Glutamatergic neuron (in vitro differentiated cells): ENCODE results near the gene RAB11A. TPM values are rescaled to one million over a fixed set of nuclear protein-coding genes. Genes with fewer than 3 reads are reported as not detected.

ENCODE experiments used
- DNase-seq: peaks from one replicate; pipeline ENCODE4 v3.0.0; 2022
- H3K27ac Mint-ChIP-seq: one replicate; pipeline ENCODE4 v1.8.0; 2020; ENCODE audit warnings: mild to moderate bottlenecking, mixed read lengths, inconsistent platforms; ENCODE audit not compliant: unreplicated experiment
- H3K27me3 Mint-ChIP-seq: one replicate; pipeline ENCODE4 v1.8.0; 2020; ENCODE audit warnings: mild to moderate bottlenecking, moderate library complexity, mixed read lengths, inconsistent platforms; ENCODE audit not compliant: unreplicated experiment
- H3K36me3 Mint-ChIP-seq: one replicate; pipeline ENCODE4 v1.8.0; 2020; ENCODE audit warnings: mild to moderate bottlenecking, mixed read lengths, inconsistent platforms; ENCODE audit not compliant: unreplicated experiment
- H3K4me1 Mint-ChIP-seq: one replicate; pipeline ENCODE4 v1.8.0; 2020; ENCODE audit warnings: mild to moderate bottlenecking, low read depth, mixed read lengths, inconsistent platforms; ENCODE audit not compliant: unreplicated experiment
- H3K4me3 Mint-ChIP-seq: one replicate; pipeline ENCODE4 v1.8.0; 2020; ENCODE audit warnings: mild to moderate bottlenecking, mixed read lengths, inconsistent platforms; ENCODE audit not compliant: unreplicated experiment
- H3K9me3 Mint-ChIP-seq: one replicate; pipeline ENCODE4 v1.8.0; 2020; ENCODE audit warnings: mild to moderate bottlenecking, moderate library complexity, mixed read lengths, inconsistent platforms; ENCODE audit not compliant: unreplicated experiment
- CTCF ChIP-seq: fragments of 200-600 bp; sonication (generic); IDR thresholded peaks from one replicate; pipeline ENCODE4 v1.5.0; 2021; ENCODE audit not compliant: partially characterized antibody, unreplicated experiment
- total RNA-seq: library from RNA; stranded (reverse); fragmentation: NEBNext Ultra II Directional; extraction: Animal tissue kit (Norgen Biotek cat#: 25700); gene quantifications from one replicate; pipeline ENCODE4 v1.2.1, GENCODE V29; 2021; ENCODE audit not compliant: unreplicated experiment

RAB11A gene
- total RNA-seq, 1 donor from 2014 or later, result 197 TPM

- no peaks in the 10 kb centered on the region for H3K27me3 Mint-ChIP-seq
- no peak overlapping the region for H3K27ac Mint-ChIP-seq
- no peak for TF ChIP-seq CTCF
- no peaks in the 10 kb centered on the region for H3K36me3 Mint-ChIP-seq
- H3K4me3 Mint-ChIP-seq, result no peak overlapping the region
- no peaks in the 10 kb centered on the region for H3K4me1 Mint-ChIP-seq
- DNase-seq, result no peak
- H3K9me3 Mint-ChIP-seq, result peaks cover 1% of the 10 kb centered on the region
Measured at GRCh38 chr15:65914981-65915925, 46.0 kb downstream of the RAB11A start.

- Mint-ChIP-seq H3K27ac (no peak overlapping the region), H3K36me3 (no peaks in the 10 kb centered on the region), H3K9me3 (peaks cover 1% of the 10 kb centered on the region), H3K4me1 (no peaks in the 10 kb centered on the region), H3K4me3 (no peak overlapping the region), H3K27me3 (no peaks in the 10 kb centered on the region)
- no peak for DNase-seq
- no peak for TF ChIP-seq CTCF
Measured at GRCh38 chr15:65916041-65916663, 46.9 kb downstream of the RAB11A start.

- TF ChIP-seq CTCF, result peak; percentile 73
- no peaks in the 10 kb centered on the region for H3K4me1 Mint-ChIP-seq
- H3K27ac Mint-ChIP-seq, result no peak overlapping the region
- H3K9me3 Mint-ChIP-seq, result peaks cover 1% of the 10 kb centered on the region
- no peak overlapping the region for H3K4me3 Mint-ChIP-seq
- H3K27me3 Mint-ChIP-seq, result no peaks in the 10 kb centered on the region
- peak; percentile 84 for DNase-seq
- H3K36me3 Mint-ChIP-seq, result no peaks in the 10 kb centered on the region
Measured at GRCh38 chr15:65916664-65917406, 47.5 kb downstream of the RAB11A start.

GRCh38 chr15:65917407-65917756 lies 48.1 kb downstream of the RAB11A start:
- Mint-ChIP-seq H3K27ac (no peak overlapping the region), H3K27me3 (no peaks in the 10 kb centered on the region), H3K36me3 (no peaks in the 10 kb centered on the region)

More at GRCh38 chr15:65917407-65917756, 48.1 kb downstream of the RAB11A start:
- no peak for DNase-seq
- no peaks in the 10 kb centered on the region for H3K4me1 Mint-ChIP-seq
- H3K4me3 Mint-ChIP-seq, result no peak overlapping the region
- peaks cover 1% of the 10 kb centered on the region for H3K9me3 Mint-ChIP-seq
- no peak for TF ChIP-seq CTCF
